ENCODE results near the gene CHRDL2. TPM values are rescaled to one million over a fixed set of nuclear protein-coding genes. Genes with fewer than 3 reads are reported as not detected.

CHRDL2 gene
- total RNA-seq, 2 experiments from 2014 or later = not detected

DNA sequence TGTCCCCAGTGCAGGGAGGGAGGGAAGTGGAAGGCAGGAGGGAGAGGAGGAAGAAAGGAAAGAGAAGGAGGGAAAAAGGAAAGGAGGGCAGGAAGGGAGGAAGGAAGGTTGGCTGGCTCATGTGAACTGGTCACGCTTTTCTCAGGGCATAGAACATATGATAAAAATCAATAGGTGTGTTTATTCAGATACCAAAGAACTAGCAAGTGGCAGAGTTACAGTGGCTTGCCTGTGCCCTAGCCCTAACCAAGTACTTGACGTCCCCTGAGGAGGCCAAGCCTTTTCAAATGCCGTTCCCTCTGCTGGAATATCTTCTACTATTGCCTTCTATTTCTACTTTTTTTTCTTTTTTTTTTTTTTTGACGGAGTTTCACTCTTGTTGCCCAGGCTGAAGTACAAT, 33.5 kb downstream of the CHRDL2 start:
- CTCF ChIA-PET = no interaction called here
- no peaks in the 10 kb centered on the region for H3K36me3 Mint-ChIP-seq
- no peak overlapping the region for H3K27ac Mint-ChIP-seq
- DNase-seq = no peak
- H3K4me1 Mint-ChIP-seq = peaks cover 7% of the 10 kb centered on the region
- H3K4me3 Mint-ChIP-seq = no peak overlapping the region
- H3K27me3 Mint-ChIP-seq = peaks cover 11% of the 10 kb centered on the region
- H3K9me3 Mint-ChIP-seq (ENCODE audit: low read depth) = no peaks in the 10 kb centered on the region
- ATAC-seq = no peak

DNA sequence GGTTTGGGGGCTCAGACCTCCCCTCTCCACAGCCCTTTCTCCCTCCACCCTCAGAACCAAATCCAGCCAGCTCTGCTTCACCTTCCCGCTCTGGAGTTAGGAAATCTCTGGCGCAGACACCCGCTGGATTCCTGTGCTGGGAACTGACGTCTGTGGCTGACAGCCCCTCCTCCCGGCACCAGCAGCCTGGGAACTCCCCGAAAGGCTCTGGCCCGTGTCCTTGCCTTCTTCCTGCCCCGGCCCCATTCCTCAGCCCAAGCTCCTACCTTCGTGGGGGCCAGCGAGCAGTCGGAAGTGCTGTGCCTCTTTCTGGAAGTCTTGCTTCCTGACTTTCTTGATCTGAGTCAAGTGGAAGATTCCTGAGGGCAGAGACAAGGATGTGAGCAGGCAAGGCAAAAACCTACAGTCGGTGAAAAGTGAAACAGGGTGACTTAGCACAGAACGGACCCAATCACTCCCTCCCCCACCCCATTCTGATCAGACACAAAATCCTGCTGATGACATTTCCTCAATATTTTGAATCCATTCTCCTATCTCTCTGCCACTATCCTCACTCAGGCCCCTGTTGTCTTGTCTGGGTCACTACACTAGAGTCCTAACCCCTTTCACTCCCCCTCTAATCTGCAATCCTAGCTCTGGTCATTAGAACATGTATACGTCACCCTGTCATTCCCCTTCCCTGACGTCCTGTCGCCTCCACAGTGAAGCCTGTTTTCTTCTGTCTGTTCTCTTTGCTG, 34.1 kb downstream of the CHRDL2 start:
- DNase-seq (no peak), ATAC-seq (no peak)
- H3K4me3 Mint-ChIP-seq = no peak overlapping the region
- CTCF ChIA-PET = interaction anchor here (0.9 kb wide), 1 partner anchor 42 kb away, joined by 3 read pairs; no protein-coding TSS in a partner anchor
- H3K9me3 Mint-ChIP-seq (ENCODE audit: low read depth) = no peaks in the 10 kb centered on the region
- peaks cover 8% of the 10 kb centered on the region for H3K27me3 Mint-ChIP-seq
- H3K27ac Mint-ChIP-seq = no peak overlapping the region
- H3K4me1 Mint-ChIP-seq = peaks cover 7% of the 10 kb centered on the region
- no peaks in the 10 kb centered on the region for H3K36me3 Mint-ChIP-seq

DNA sequence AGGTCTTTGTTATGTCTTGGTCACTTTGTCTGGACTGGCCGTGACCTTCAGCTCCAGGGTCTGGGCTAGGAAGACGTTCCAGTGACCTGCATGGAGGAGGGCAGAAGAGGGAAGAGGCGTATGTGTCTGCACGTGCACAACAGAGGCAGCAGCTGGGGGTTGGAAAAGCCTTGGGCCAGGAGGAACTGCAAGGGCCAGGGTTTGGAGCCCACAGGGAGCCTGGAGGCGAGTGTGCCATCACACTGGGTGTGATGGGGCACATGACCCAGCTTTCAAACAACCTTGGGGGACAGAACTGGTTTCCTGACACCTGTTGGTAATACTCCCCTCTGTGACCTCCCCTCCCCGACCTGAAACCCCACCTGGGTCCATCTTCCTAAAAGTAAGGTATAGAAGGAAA, 34.7 kb downstream of the CHRDL2 start:
- Mint-ChIP-seq H3K4me1 (peaks cover 7% of the 10 kb centered on the region), H3K4me3 (no peak overlapping the region), H3K27me3 (peaks cover 8% of the 10 kb centered on the region), H3K9me3 (ENCODE audit: low read depth) (no peaks in the 10 kb centered on the region), H3K27ac (no peak overlapping the region), H3K36me3 (no peaks in the 10 kb centered on the region)
- CTCF ChIA-PET = interaction anchor here (0.9 kb wide), 1 partner anchor 43 kb away, joined by 3 read pairs; no protein-coding TSS in a partner anchor
- ATAC-seq (no peak), DNase-seq (no peak)

DNA sequence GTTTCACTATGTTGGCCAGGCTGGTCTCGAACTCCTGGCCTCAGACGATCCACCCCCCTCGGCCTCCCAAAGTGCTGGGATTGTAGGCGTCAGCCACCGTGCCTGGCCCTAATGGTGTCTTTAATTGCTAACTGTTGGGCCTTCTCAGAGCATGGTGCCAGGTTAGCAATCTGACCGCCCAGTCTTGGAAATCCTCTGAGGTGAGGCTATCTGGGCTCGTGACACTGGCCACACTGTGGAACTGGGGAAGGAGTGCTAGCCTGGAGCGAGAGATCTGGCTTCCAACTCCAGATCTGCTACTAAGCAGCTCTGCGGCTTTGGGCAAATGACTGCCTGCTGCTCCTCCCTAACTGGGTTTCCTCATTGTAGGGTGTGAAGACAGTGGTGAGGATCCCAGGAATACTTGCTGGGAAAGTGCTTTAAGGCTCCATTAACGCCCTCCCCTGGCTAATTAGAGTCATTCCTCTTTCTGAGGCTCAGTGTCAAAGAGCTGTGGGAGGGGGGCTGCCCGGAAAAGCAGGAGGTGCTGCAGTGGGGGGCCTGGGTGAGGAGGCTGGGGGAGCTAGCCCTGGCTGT, 35.4 kb downstream of the CHRDL2 start:
- Mint-ChIP-seq H3K4me1 (peaks cover 7% of the 10 kb centered on the region), H3K27ac (no peak overlapping the region), H3K9me3 (ENCODE audit: low read depth) (no peaks in the 10 kb centered on the region), H3K4me3 (no peak overlapping the region), H3K36me3 (no peaks in the 10 kb centered on the region), H3K27me3 (peaks cover 8% of the 10 kb centered on the region)
- CTCF ChIA-PET = no interaction called here
- DNase-seq = no peak
- no peak for ATAC-seq

DNA sequence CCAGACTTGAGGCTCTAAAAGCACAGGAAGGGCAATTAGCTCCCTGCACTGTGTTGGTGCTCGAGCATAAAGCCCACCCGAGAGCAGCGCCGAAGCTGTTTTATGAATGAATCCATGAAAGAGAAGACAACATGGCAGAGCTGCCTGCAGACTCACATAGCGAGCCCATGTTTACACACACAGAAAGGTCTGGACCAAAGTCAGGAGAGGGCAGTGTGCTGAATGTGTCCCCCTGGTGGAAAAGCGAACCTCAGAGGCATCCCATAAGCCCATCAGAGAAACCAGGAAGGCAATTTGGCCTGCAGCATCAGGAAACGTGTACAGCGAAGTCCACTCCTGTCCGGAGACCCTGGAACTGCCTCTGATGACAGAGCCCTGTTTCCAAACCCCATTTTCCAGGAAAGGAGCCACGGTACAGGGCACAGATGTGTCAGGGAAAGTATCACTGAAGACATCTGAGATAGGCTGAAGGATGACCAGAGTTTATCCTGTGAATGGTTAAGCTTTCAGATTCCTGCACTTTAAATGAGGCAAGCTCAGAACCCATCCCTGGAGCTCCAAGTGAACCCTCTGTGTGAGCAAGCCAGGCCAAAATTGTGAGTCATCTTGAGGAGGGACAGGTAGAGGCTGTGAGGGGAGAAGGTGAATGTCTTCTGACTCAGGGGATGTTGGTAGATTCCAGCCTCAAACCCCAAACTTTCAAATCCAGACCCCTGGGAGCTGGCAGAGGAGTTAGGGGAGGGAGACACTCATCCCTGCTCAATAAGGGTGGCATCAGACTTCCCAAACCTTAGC, 36.9 kb downstream of the CHRDL2 start:
- no peaks in the 10 kb centered on the region for H3K9me3 Mint-ChIP-seq (ENCODE audit: low read depth)
- ATAC-seq (no peak), DNase-seq (no peak)
- no peaks in the 10 kb centered on the region for H3K36me3 Mint-ChIP-seq
- H3K4me1 Mint-ChIP-seq = peaks cover 7% of the 10 kb centered on the region
- H3K27me3 Mint-ChIP-seq = peaks cover 8% of the 10 kb centered on the region
- no peak overlapping the region for H3K27ac Mint-ChIP-seq
- CTCF ChIA-PET = interaction anchor here (1.3 to 6.6 kb wide), 2 partner anchors 8 to 32 kb away, joined by 4 to 36 read pairs; no protein-coding TSS in a partner anchor
- H3K4me3 Mint-ChIP-seq = no peak overlapping the region

DNA sequence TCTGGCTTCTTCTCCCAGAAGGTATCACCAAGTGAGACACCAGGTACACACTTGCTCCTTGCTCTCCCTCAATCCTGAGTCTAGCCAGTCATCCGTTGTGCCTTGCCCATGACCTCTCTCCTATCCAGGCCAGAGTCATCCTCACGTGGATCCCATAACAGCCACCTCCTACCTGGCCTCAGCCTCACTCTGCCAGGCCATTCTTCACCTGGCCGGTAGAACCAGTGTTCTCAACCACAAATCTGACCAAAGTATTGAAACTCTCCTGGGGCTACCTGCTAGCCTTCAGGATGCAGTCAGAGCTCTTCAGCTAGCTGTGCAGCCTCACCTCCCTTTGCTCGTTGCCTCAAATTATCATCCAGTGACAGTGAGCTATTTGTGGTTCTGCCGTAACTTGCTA, 37.7 kb downstream of the CHRDL2 start:
- CTCF ChIA-PET = interaction anchor here (1.3 to 6.6 kb wide), 2 partner anchors 9 to 33 kb away, joined by 4 to 36 read pairs; no protein-coding TSS in a partner anchor
- H3K9me3 Mint-ChIP-seq (ENCODE audit: low read depth) = no peaks in the 10 kb centered on the region
- no peak overlapping the region for H3K27ac Mint-ChIP-seq
- peaks cover 7% of the 10 kb centered on the region for H3K4me1 Mint-ChIP-seq
- H3K4me3 Mint-ChIP-seq = no peak overlapping the region
- DNase-seq (no peak), ATAC-seq (no peak)
- H3K27me3 Mint-ChIP-seq = peaks cover 8% of the 10 kb centered on the region
- no peaks in the 10 kb centered on the region for H3K36me3 Mint-ChIP-seq

DNA sequence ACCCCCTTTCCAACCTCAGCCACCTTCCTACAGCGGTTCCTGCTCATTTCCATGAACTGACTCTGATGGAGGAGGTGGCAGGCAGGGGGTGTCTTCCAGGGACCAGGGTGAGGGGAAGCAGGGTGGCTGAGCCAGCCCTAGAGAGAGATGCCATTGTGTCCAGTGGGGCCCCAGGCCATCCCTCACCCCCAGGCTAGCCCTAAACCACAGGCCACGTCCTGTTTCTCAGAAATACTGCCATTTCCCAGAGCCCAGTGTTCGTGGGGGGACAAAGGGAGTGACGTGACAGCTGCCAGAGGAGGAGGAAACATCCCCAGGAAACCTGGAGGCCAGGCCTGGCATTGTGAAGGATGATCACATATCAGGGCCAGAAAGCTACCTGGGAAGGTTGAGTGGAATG, 39.5 kb downstream of the CHRDL2 start:
- Mint-ChIP-seq H3K36me3 (no peaks in the 10 kb centered on the region), H3K4me3 (no peak overlapping the region), H3K4me1 (peaks cover 3% of the 10 kb centered on the region), H3K27ac (no peak overlapping the region), H3K27me3 (peaks cover 2% of the 10 kb centered on the region), H3K9me3 (ENCODE audit: low read depth) (no peaks in the 10 kb centered on the region)
- CTCF ChIA-PET = interaction anchor here (6.6 kb wide), 1 partner anchor 11 kb away, joined by 36 read pairs; no protein-coding TSS in a partner anchor
- ATAC-seq (no peak), DNase-seq (peak; percentile 45)

DNA sequence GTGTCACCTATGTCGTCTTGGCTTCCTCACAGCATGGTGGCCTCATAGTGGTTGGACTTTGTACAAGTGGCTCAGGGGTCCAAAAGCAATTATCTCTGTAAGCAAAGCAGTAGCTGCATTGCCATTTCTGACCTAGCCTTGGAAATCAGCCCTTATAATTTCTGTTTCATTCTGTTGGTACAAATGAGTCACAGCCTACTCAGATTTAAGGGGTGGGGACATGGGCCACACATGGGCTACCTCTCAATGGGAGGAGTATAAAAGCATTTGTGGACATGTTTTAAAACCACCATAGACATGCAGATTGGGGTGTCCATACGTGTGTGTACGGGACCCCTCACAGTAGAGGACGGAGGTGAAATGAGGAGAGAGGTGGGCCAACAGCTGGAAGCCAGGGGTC, 41.6 kb downstream of the CHRDL2 start:
- Mint-ChIP-seq H3K27me3 (peaks cover 6% of the 10 kb centered on the region), H3K4me3 (no peak overlapping the region), H3K9me3 (ENCODE audit: low read depth) (no peaks in the 10 kb centered on the region), H3K36me3 (no peaks in the 10 kb centered on the region), H3K27ac (no peak overlapping the region), H3K4me1 (peaks cover 3% of the 10 kb centered on the region)
- no peak for ATAC-seq
- CTCF ChIA-PET = interaction anchor here (1.3 to 6.6 kb wide), 2 partner anchors 13 to 50 kb away, joined by 5 to 36 read pairs; no protein-coding TSS in a partner anchor
- DNase-seq = no peak

DNA sequence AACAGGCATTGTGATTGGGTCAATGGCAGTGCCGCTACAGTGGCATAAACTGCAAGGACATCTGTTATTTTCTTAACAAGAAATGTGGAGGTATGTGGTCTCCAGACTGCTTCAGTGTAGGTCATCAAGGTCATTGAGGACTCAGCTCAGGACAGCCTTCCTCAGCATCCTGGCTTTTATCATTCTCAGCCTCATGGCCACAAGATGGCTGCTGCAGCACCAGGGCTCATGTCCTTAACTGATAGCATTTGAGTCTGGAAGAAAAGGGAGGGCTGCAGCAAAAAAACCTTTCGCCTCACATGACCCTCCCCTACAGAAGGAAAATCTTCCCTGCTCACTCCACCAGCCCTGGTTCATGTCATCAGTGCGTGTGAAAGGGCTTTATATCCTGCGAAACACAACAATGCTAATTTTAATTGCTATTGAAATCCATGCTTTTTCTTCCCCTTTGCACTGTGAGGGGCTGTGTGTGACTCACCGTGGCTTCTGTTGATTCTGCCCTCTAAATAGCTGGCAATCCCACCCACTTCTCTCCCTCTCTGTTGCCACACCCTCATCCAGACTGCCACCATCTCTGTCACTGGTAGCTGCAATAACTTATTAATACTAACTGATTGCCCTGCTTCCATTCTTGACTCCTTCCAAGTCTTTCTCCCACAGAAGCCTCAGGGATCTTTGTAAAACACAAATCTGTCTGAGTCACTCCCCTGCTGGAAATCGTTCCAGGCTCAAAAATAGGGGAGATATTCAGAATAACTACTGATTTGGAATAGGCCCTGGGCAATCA, 43.8 kb downstream of the CHRDL2 start:
- H3K27me3 Mint-ChIP-seq = peaks cover 22% of the 10 kb centered on the region
- DNase-seq (no peak), ATAC-seq (no peak)
- H3K9me3 Mint-ChIP-seq (ENCODE audit: low read depth) = no peaks in the 10 kb centered on the region
- no peak overlapping the region for H3K27ac Mint-ChIP-seq
- no peaks in the 10 kb centered on the region for H3K36me3 Mint-ChIP-seq
- no peaks in the 10 kb centered on the region for H3K4me1 Mint-ChIP-seq
- H3K4me3 Mint-ChIP-seq = no peak overlapping the region
- CTCF ChIA-PET = interaction anchor here (1.2 to 1.7 kb wide), 2 partner anchors 14 to 15 kb away, joined by 4 to 5 read pairs; no protein-coding TSS in a partner anchor

DNA sequence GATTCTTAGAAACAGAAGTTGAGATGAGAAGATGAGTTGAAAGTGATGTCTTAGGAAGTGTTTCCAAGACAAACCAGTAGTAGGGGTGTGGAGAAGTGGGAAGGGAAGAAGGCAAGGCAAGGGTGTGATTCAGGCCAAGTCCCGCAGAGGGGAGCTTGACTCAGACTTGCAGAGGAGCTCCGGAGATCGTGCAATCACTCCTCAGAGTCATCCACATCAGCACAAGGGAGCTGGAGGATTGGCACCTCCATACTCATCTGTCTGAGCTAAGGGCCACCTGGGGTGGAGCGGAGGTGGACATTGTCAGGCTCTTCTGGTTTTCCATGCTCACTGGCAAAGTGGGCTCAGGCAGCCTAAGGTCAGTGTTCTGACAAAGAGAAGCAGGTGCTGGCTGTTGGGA, 44.4 kb downstream of the CHRDL2 start:
- H3K4me3 Mint-ChIP-seq = no peak overlapping the region
- no peaks in the 10 kb centered on the region for H3K9me3 Mint-ChIP-seq (ENCODE audit: low read depth)
- no peaks in the 10 kb centered on the region for H3K36me3 Mint-ChIP-seq
- H3K4me1 Mint-ChIP-seq = no peaks in the 10 kb centered on the region
- CTCF ChIA-PET = interaction anchor here (1.2 to 1.7 kb wide), 2 partner anchors 14 to 16 kb away, joined by 4 to 5 read pairs; no protein-coding TSS in a partner anchor
- DNase-seq = no peak
- no peak overlapping the region for H3K27ac Mint-ChIP-seq
- ATAC-seq = no peak
- H3K27me3 Mint-ChIP-seq = peaks cover 24% of the 10 kb centered on the region

DNA sequence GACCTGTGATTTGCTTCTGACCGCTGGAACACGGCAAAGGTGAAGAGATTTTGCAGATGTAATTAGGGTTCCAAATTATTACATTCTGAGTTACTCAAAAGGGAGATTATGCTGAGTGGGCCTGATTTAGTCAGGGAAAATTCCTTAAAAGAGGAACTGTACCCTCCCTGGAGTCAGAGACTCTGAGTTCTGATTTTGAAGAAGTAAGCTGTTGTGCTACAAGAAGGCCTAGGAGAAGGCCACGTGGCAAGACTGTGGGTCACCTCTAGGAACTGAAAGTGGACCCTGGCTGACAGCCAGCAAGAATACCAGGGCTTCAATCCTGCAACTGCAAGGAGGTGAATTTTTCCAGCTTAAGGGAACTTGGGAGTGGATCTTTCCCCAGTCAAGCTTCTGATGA, 45.3 kb downstream of the CHRDL2 start:
- Mint-ChIP-seq H3K27me3 (peaks cover 24% of the 10 kb centered on the region), H3K4me3 (no peak overlapping the region), H3K4me1 (no peaks in the 10 kb centered on the region), H3K9me3 (ENCODE audit: low read depth) (no peaks in the 10 kb centered on the region), H3K27ac (no peak overlapping the region), H3K36me3 (no peaks in the 10 kb centered on the region)
- DNase-seq (no peak), ATAC-seq (no peak)
- CTCF ChIA-PET = interaction anchor here (1.7 kb wide), 1 partner anchor 15 kb away, joined by 4 read pairs; no protein-coding TSS in a partner anchor

DNA sequence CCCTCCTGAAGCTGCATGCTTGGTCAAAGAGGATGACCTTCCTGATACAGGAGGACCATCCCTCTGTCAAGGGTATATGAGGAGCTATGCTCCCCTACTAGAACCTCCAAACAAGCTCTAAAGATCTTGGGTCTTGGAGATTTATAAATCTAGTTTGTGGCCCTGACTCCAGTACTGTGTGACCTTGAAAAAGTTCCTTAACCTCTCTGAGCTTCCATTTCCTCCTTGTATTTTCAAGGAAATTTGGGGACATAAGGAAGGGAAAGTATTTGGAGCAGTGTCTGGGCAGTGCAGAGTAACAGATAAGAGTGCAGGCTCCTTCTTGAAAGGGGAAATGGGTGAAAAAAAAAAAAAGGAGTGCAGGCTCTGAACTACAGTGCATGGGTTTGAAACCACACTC, 45.9 kb downstream of the CHRDL2 start:
- DNase-seq (no peak), ATAC-seq (no peak)
- Mint-ChIP-seq H3K9me3 (ENCODE audit: low read depth) (no peaks in the 10 kb centered on the region), H3K27ac (no peak overlapping the region), H3K4me3 (no peak overlapping the region), H3K4me1 (no peaks in the 10 kb centered on the region), H3K36me3 (no peaks in the 10 kb centered on the region), H3K27me3 (peaks cover 24% of the 10 kb centered on the region)
- CTCF ChIA-PET = interaction anchor here (0.6 kb wide), 1 partner anchor 17 kb away, joined by 3 read pairs; no protein-coding TSS in a partner anchor

DNA sequence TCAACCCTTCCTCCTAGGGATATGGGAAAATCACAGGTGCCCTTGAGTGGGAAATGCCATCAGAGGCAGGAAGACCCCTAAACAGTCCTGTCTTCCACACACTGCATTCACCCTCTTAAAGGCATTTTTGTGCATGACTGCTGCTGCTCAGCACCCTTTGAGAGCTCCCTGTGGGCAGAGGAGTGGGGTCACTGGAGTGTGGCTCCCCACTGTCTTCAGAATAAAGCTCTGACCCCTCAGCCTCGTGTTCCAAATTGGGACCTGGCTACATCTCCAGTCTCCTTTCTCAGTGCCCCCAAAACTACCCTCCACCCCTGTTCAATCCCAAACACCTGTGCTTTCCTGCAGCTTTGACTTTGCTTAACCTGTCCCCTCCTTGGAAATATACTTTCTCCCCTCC, 46.6 kb downstream of the CHRDL2 start:
- no peak overlapping the region for H3K4me3 Mint-ChIP-seq
- H3K4me1 Mint-ChIP-seq = no peaks in the 10 kb centered on the region
- no peak for ATAC-seq
- no peak overlapping the region for H3K27ac Mint-ChIP-seq
- DNase-seq = no peak
- peaks cover 24% of the 10 kb centered on the region for H3K27me3 Mint-ChIP-seq
- H3K36me3 Mint-ChIP-seq = no peaks in the 10 kb centered on the region
- CTCF ChIA-PET = interaction anchor here (0.6 kb wide), 1 partner anchor 18 kb away, joined by 3 read pairs; no protein-coding TSS in a partner anchor
- H3K9me3 Mint-ChIP-seq (ENCODE audit: low read depth) = no peaks in the 10 kb centered on the region
